WTC11 (cell line): ENCODE measurements around the gene SGSH.

Source experiments
- FOXP1 ChIP-seq: sonication (generic); formaldehyde crosslinking; IDR thresholded peaks from 2 replicates; pipeline ENCODE4 v1.8.0; 2022; ENCODE audit warnings: missing genetic modification reagents, mild to moderate bottlenecking, moderate library complexity, borderline replicate concordance
- IRF1 ChIP-seq: sonication (generic); formaldehyde crosslinking; IDR thresholded peaks from 2 replicates; pipeline ENCODE4 v1.8.0; 2023; ENCODE audit warnings: missing genetic modification reagents
- NR3C1 ChIP-seq: sonication (generic); formaldehyde crosslinking; conservative IDR thresholded peaks from 2 replicates; pipeline ENCODE4 v1.8.1; 2023; ENCODE audit warnings: low read depth, mild to moderate bottlenecking, missing genetic modification reagents
- PREB ChIP-seq: sonication (generic); formaldehyde crosslinking; IDR thresholded peaks from 2 replicates; pipeline ENCODE4 v1.8.1; 2022; ENCODE audit warnings: mild to moderate bottlenecking, missing genetic modification reagents, moderate library complexity, borderline replicate concordance
- STAT6 ChIP-seq: sonication (generic); formaldehyde crosslinking; conservative IDR thresholded peaks from 2 replicates; pipeline ENCODE4 v1.8.1; 2023; ENCODE audit warnings: mild to moderate bottlenecking, low read depth, missing genetic modification reagents, moderate library complexity
- TF ChIP-seq, protein P1 (sequence below): fragments of 200-600 bp; IDR thresholded peaks from 2 replicates; pipeline ENCODE4 v1.8.0; 2022; ENCODE audit warnings: antibody characterized with exemption

GRCh38 chr17:80209765-80210164 is 10.4 kb downstream of the SGSH start:
- TF ChIP-seq, protein P1, sequence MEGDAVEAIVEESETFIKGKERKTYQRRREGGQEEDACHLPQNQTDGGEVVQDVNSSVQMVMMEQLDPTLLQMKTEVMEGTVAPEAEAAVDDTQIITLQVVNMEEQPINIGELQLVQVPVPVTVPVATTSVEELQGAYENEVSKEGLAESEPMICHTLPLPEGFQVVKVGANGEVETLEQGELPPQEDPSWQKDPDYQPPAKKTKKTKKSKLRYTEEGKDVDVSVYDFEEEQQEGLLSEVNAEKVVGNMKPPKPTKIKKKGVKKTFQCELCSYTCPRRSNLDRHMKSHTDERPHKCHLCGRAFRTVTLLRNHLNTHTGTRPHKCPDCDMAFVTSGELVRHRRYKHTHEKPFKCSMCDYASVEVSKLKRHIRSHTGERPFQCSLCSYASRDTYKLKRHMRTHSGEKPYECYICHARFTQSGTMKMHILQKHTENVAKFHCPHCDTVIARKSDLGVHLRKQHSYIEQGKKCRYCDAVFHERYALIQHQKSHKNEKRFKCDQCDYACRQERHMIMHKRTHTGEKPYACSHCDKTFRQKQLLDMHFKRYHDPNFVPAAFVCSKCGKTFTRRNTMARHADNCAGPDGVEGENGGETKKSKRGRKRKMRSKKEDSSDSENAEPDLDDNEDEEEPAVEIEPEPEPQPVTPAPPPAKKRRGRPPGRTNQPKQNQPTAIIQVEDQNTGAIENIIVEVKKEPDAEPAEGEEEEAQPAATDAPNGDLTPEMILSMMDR: no peak
- TF ChIP-seq FOXP1 (CRISPR knock-in tag): no peak
- no peak for TF ChIP-seq NR3C1 (CRISPR knock-in tag)
- no peak for TF ChIP-seq STAT6 (CRISPR knock-in tag)
- TF ChIP-seq IRF1 (CRISPR knock-in tag): no peak
- TF ChIP-seq PREB (CRISPR knock-in tag): no peak
